NCI-H2107 (cell line): ENCODE data around the gene CHERP.

ENCODE experiments used
- DNase-seq: peaks from one replicate; lab custom pipeline; 2025; lab: John Stamatoyannopoulos, UW

Gene CHERP

GRCh38 chr19:16542045-16542909, at the start of gene CHERP:
TSS of gene CHERP (minus strand) at chr19:16542437. CDS start at chr19:16542378, 59 bp downstream.
- DNase-seq: peak; percentile 78

GRCh38 chr19:16590876-16591802, 48.9 kb upstream of the CHERP start:
- DNase-seq: no peak

GRCh38 chr19:16589917-16590316, 47.7 kb upstream of the CHERP start:
- peak; percentile 33 for DNase-seq

GRCh38 chr19:16588824-16589577, 46.8 kb upstream of the CHERP start:
- DNase-seq: no peak

- no peak for DNase-seq
These were observed 45.9 kb upstream of the CHERP start for GRCh38 chr19:16587833-16588823.

- DNase-seq: no peak
These were observed 45.0 kb upstream of the CHERP start for GRCh38 chr19:16586991-16587832.

- no peak for DNase-seq
These were observed 44.2 kb upstream of the CHERP start for GRCh38 chr19:16586477-16586871.

- DNase-seq: no peak
These were observed 43.7 kb upstream of the CHERP start for GRCh38 chr19:16585808-16586476.

GRCh38 chr19:16585094-16585801, 43.0 kb upstream of the CHERP start:
- DNase-seq: no peak

- peak; percentile 80 for DNase-seq
These were observed 42.2 kb upstream of the CHERP start for GRCh38 chr19:16584248-16585093.

- no peak for DNase-seq
These were observed 40.4 kb upstream of the CHERP start for GRCh38 chr19:16582486-16583261.

- no peak for DNase-seq
These were observed 39.7 kb upstream of the CHERP start for GRCh38 chr19:16581971-16582343.

- DNase-seq: no peak
These were observed 39.1 kb upstream of the CHERP start for GRCh38 chr19:16581145-16581970.

- DNase-seq: no peak
These were observed 37.1 kb upstream of the CHERP start for GRCh38 chr19:16579381-16579780.

GRCh38 chr19:16577531-16577985, 35.3 kb upstream of the CHERP start:
- DNase-seq: no peak
